Measurements from ENCODE around the gene COL21A1.
"Not testable (repeated sequence)": the region's sequence is repeated elsewhere in the genome, so short reads cannot be mapped to it uniquely, and the experiment has no call there.

The COL21A1 gene

GRCh38 chr6:56246881-56247653 is at the start of gene COL21A1:
COL21A1 (minus strand) TSS chr6:56247580; CDS start chr6:56182618, 64,962 bp downstream.
- DNase-seq (ENCODE audit: low spot score), result peak; percentile 89

DNA sequence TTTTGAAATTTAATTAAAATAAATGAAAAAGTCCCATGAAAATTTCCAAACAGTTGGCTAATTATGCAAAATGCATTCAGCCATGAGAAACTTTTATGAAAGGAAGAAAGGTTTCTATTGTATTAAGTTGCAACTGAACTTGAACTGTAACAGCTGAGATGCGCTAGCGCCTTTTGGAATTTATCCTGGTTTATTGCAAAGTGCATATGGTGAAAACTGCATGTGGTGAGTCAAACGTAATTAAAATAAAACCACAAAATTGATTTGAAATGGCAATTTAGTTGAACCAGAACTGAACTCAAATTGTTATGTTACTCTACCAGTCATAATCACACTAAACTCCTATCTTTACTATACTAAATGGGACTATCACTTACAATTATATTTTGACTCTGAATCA is 46.4 kb upstream of the COL21A1 start:
- DNase-seq (ENCODE audit: low spot score), result no peak

GRCh38 chr6:56292505-56293181 is 45.3 kb upstream of the COL21A1 start:
- DNase-seq (ENCODE audit: low spot score), result no peak

DNA sequence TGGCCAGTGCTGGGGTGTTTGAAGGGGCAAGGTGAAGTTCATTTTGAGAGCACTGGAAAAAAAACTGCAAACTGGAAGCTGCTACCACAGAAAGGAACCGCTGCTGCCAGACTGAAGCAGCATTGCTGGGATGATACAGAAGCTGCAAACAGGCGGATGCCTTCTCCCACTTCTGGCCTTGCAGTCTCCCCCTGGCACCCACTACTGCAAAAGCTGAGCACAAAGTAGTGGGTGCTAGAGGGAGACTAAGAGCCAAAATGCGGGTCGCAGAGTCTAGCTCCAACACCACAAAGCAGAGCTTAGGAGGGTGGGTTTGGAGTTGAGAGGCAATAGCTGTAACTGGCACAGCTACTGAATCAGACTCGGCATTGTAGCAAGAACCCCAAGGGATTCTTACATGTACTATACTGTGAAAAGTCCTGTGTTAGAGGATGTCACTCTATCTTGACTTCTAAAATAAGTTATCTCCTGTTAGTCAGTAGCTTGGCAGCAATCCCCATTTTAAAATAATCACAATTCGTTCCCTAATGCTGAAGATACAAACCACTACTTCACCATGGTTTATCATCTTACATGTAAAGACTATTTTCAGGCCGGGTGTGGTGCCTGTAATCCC is 44.0 kb upstream of the COL21A1 start:
- no peak for DNase-seq (ENCODE audit: low spot score)

- no peak for DNase-seq (ENCODE audit: low spot score)
These were observed 42.3 kb upstream of the COL21A1 start for GRCh38 chr6:56289721-56290120.

DNA sequence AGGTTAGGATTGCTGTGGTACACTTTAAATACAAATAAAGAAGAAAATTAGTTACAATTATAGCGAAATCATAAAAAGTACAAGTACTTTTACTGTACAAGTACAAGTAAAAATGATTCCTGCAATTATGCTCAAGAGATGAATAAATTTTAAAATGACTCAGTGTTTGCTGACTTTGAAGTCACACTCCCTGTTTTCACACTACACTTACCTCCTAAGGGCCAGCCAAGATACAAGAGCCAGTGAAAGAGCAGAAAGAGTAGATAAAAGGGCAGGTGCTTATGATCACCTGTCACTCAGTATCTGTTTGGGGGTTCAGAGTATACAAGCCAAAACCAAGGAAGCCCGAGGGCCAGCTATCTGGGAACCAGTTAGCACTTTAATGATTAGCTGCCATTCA is 41.0 kb upstream of the COL21A1 start:
- no peak for DNase-seq (ENCODE audit: low spot score)

DNA sequence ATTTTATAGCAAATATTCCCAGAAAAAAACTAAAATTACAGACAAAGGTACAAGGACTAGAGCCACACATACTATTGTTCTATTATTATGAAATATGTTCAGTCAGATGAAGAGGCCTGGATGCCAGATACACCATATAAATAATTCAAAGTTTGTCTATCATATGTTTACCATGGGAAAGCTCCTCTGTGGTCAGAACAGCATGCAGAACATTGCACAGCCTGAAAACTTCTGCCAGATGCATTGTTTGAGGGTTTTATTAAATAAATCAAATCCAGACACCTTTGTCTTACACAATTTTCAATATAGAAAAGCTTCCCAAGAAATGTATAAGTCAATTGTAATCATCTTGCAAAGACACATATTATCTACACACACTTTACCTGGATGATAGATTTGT is 35.0 kb upstream of the COL21A1 start:
- DNase-seq (ENCODE audit: low spot score), result no peak

DNA sequence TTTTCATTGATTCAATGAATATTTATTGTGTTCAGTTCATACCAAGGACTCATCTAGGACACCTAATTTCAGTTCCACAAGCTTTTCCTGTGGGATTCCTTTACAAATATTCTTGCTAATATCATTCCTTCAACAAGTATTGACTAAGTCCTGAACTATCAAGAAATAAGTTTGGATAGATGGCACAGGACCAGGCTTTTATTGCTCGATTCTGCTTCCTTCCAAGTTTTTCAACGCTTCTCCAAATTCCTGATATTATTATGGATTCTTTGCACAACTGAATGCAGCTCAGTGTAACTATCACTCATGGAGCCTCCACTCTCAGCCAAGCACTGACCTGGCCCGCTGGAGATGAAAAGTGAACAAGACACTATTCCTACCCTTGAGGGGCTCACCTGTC is 32.7 kb upstream of the COL21A1 start:
- DNase-seq (ENCODE audit: low spot score), result no peak

GRCh38 chr6:56279331-56280080 is 32.1 kb upstream of the COL21A1 start:
- no peak for DNase-seq (ENCODE audit: low spot score)

DNA sequence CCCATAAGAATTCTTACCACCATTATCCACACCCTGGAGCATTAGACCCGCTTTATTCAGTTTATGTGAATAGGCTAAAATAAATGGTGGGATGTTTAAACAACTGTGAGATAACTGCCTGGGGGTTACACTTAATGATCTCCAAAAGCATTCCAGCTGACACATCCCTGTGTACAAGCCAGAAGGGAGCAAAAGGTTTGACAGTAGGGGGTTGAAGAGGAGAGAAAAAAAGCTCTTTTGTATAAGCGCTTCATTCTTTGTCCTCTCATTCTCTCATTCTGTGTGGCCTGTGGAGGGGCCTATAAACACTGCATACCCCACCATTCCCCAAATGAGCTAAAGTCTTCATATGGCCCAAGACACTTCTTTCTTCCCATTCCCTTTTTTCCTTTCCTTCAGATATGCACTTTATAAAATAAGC is 30.8 kb upstream of the COL21A1 start:
- DNase-seq (ENCODE audit: low spot score), result no peak

GRCh38 chr6:56270812-56271441 is 23.5 kb upstream of the COL21A1 start:
- no peak for DNase-seq (ENCODE audit: low spot score)

DNA sequence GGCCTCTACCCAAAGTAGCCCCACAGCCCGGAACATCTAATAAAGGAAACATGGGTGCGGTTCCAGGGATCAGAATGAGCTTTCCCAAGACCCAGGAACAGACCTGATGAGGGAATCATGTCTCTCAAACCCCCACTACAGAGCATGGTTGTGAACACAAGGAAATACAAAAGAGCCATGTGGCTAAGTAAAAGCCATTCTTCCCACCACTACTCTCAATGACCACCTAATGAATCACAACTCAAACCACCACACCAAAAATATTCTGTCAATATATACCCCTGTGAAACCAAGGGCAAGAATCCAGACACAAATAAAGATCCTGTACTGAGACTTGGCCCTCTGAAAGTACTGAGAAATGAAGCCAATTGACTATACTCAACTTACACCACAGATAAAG is 20.9 kb upstream of the COL21A1 start:
- no peak for DNase-seq (ENCODE audit: low spot score)

GRCh38 chr6:56266011-56266410 is 18.6 kb upstream of the COL21A1 start:
- DNase-seq (ENCODE audit: low spot score), result no peak

DNA sequence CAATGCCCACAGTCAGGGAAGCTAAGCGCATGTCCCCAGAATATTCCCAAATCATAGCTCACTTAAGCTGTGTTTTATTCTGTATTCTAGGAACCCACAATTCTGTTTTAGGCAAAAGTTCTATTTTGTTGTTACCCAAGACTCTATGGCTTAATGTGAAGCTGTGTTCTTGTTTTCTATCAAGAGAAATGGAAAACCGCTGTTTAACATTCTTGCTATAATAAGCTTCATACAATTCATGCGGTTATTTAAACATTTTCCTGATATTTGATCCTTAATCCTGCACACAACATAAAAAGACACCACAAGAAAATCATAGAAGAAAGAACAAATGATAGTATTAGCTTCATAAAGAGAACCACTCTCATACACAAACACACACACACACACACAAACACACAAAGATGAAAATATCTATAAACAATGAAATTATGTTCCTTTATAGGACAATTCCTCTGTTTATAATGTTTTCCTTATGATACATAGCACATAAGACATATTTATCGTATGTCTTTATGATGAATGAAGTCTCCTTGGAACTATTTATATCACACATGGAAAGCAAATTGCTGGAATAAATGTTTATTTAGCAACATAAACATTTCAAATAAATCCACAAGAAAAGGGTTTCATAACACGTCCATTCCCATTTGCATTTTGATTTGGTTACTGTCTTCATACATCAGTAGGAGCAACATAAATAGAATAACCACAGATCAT is 16.4 kb upstream of the COL21A1 start:
- DNase-seq (ENCODE audit: low spot score), result no peak

- DNase-seq (ENCODE audit: low spot score), result not testable (repeated sequence)
These were observed 13.2 kb upstream of the COL21A1 start for GRCh38 chr6:56260593-56260992.

DNA sequence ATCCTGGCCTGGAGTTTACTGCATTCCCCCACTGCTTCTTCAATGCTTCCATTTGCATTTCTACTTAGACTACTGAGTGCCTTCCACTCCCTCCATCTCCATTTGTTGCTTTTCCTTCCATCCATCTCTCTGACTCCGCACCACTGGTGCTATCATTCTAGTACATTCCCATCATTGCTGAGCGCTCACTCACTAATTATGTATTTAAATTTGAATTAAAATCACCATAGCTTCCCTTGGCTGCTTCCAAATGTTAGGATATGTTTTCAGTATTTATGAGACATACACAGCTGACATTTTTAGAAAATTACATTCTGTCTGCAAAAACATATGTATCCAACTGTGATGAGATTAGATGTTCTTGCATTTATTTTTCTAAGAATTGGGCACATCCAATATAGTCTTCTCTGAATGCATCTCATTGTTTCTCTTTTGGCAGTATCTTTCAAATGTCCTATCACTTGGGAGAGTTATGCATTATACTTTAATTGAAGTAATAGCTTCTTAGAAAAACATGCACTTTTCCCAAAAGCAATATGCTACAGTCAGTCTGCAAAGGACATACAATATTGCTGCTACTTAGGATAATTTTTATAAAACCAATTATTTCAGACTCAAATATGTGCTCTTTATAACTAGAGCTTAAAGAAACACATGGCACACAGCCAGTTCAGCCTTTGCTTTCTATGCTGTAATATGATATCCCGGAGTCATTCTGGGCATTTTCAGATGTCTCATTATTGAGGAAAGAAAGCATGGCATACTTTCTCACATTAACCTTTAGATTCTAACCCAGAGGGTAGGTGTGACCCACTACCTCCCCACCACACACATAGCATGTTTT is 12.1 kb upstream of the COL21A1 start:
- no peak for DNase-seq (ENCODE audit: low spot score)

- DNase-seq (ENCODE audit: low spot score), result no peak
These were observed 8.0 kb upstream of the COL21A1 start for GRCh38 chr6:56255349-56255748.

DNA sequence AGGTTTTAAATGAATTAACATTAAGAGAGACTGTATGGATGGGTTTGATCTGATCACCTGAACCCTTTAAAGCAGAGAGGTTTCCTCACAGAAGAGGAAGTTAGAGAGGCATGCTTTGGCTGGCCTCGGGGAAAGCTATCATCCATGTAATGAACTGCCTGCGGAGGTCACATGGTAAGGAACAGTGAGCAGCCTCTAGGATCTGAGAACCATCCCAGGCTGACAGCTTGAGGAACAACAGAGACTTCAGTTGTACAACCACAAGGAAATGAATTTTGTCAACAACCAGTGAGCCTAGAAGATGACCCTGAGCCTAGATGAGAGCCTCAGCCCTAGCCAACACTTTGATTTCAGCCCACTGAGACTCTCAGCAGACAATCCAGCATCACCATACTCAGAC is 2.9 kb upstream of the COL21A1 start:
- no peak for DNase-seq (ENCODE audit: low spot score)

DNA sequence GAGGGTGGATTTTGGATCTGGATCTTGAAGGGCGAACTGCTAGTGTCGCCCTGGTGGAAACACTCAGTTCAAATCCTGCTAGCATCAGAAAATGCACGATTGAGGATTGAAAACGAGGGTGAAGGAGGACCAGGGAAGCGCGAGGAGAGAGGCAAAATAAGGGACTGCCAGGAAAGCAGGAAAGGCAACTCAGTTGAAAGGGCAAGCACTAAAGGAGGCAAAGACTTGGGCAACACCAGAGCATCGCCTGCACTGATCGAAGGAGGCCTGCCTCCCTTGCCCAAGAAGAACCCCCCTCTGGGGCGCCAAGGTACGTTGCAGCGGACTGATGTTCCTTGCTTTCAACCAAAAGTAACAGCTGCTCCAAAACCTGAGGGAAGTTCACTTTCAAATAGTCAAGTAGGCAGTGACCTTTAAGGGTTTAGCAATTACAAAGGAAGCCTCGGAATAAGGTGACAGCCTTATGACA is 308 bp upstream of the COL21A1 start:
- no peak for DNase-seq (ENCODE audit: low spot score)

DNA sequence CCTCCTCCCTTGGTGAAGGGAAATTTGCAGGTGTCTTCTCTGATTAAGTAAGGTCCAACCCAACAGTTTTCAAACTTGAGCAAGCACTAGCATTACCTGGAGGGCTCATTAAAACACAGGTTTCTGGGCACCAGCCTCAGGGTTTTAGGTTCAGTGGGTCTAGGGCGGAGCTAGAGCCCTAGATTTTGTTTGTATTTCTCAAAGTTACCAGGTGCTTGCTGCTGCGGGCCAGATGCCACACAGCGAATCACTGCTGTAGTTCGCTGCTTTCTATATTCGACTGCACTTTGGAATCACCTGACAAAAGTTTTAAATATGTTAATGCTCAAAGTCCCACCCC is 869 bp downstream of the COL21A1 start:
- DNase-seq (ENCODE audit: low spot score), result no peak
